GM12892 (cell line): ENCODE data around the gene LRGUK.
"Not testable (repeated sequence)": the region's sequence is repeated elsewhere in the genome, so short reads cannot be mapped to it uniquely, and the experiment has no call there.

Experiments
- DNase-seq: peaks from one replicate; pipeline ENCODE4 v3.0.0; 2011; ENCODE audit not compliant: insufficient read length
- FAIRE-seq: peaks from 2 replicates; lab custom pipeline; 2011; peaks lifted over from hg19 to GRCh38; lab: Jason Lieb, UNC
- POLR2A ChIP-seq: IDR thresholded peaks from 2 replicates; pipeline ENCODE4 v1.6.1; 2011; ENCODE audit warnings: low read depth, low read length, control low read depth
- POLR2AphosphoS5 ChIP-seq: IDR thresholded peaks from 2 replicates; pipeline ENCODE4 v1.6.1; 2011; ENCODE audit warnings: low read depth, low read length, control low read depth
- TAF1 ChIP-seq: IDR thresholded peaks from 2 replicates; pipeline ENCODE4 v1.6.1; 2011; ENCODE audit warnings: low read depth, mild to moderate bottlenecking, control low read depth, low read length, borderline replicate concordance

Gene LRGUK

GRCh38 chr7:134212576-134213546 is 85.7 kb downstream of the LRGUK start:
- FAIRE-seq (no peak), DNase-seq (no peak)

GRCh38 chr7:134220236-134220635 is 93.1 kb downstream of the LRGUK start:
- FAIRE-seq (no peak), DNase-seq (no peak)
- TF ChIP-seq POLR2AphosphoS5 (no peak), TAF1 (no peak), POLR2A (no peak)

More at GRCh38 chr7:134212576-134213546, 85.7 kb downstream of the LRGUK start:
- TF ChIP-seq POLR2AphosphoS5 (no peak), POLR2A (no peak), TAF1 (no peak)

DNA sequence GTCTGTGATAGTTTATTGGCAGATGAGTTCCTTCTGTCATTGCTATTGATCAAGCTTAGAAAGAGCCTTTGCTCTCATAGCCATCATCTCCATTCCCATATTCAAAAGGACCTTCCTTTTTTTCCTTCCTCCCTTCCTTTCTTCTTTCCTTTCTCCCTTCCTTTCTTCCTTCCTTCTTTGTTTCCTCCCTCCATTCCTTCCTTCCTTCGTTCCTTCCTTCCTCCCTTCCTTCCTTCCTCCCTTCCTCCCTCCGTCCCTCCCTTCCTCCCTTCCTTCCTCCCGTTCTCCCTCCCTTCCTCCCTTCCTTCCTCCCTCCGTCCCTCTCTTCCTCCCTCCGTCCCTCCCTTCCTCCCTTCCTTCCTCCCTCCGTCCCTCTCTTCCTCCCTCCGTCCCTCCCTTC is 104.2 kb downstream of the LRGUK start:
- DNase-seq, FAIRE-seq: not testable (repeated sequence)

DNA sequence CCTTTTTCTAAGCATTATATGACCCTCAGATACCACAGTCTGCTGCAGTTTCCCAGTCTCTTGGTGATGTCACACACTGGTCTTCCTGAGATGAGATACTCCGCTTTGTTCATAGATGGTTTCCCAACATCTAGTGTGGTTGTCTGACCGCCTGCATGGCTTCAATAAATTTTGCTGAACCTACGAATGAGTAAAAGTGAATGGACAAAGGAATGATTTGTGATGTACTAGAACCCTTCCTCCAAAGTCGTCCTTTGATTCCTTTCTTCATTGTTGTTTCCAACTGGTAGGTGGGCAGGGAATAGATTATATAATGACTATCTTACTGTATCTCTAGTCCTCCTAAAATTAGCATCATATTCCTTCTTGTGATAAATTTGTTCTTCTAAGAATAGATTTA is 107.1 kb downstream of the LRGUK start:
- no peak for FAIRE-seq
- no peak for TF ChIP-seq TAF1
- no peak for TF ChIP-seq POLR2AphosphoS5
- TF ChIP-seq POLR2A, result no peak
- no peak for DNase-seq

GRCh38 chr7:134245253-134245652 is 118.1 kb downstream of the LRGUK start:
- FAIRE-seq (no peak), DNase-seq (no peak)
- TF ChIP-seq TAF1, result no peak
- TF ChIP-seq POLR2A, result no peak
- TF ChIP-seq POLR2AphosphoS5, result no peak

GRCh38 chr7:134246347-134246746 is 119.2 kb downstream of the LRGUK start:
- TF ChIP-seq TAF1 (no peak), POLR2A (no peak), POLR2AphosphoS5 (no peak)
- DNase-seq, result no peak
- FAIRE-seq, result peak; percentile 54

DNA sequence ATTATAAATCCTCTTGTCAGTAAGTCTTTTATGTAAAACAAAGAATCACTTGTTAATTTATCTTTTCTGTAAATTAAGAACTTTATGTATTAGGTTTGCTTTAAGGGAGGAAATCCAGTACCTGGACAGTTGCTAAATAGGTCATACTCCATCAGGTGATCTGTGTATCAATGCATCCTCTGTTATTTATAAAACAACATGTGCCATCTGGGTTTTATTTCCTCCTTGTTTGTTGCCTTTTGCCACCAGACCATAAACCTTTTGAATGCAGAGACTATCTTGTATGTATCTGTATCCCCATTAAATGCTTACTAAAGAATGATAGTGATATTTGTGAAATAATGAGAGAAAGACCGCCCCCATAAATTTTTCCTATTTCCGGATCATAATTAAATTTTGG is 119.6 kb downstream of the LRGUK start:
- no peak for TF ChIP-seq POLR2A
- no peak for TF ChIP-seq TAF1
- TF ChIP-seq POLR2AphosphoS5, result no peak
- DNase-seq, result no peak
- no peak for FAIRE-seq

DNA sequence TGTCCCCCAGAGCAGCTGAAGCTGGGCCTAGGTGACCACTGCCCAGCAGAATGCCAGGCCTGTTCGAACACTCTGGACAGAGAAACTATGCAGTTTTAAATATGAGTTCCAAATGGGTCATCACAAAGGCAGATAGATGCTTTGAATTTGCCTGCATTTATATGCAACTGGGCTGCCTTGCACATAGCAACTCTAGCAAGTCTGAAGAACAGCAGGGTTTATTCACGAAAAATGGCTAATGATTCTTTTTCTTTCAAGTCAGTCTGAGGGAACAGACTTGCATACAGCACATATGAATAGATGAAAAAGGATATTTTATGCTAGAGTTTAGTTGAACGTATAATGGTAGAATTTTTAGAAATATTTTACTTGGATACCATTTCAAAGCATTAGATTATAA is 121.1 kb downstream of the LRGUK start:
- FAIRE-seq (no peak), DNase-seq (no peak)
- TF ChIP-seq POLR2AphosphoS5 (no peak), TAF1 (no peak), POLR2A (no peak)

DNA sequence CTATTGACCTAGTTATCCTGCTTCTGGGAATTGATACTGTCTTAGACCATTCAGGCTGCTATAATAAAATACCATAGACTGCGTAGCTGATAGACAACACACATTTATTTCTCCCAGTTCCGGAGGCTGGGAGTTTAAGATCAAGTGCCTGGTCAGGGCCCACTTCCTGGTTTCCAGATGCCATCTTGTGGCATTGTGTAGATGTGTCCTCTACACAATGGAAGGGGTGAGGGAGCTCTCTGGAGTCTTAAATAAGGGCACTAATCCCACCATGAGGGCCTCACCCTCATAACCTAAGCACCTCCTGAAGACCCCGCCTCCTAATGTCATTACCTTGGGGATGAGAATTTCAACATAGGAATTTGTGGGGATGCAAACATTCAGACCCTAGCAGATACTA is 127.2 kb downstream of the LRGUK start:
- DNase-seq, result no peak
- FAIRE-seq, result no peak
- TF ChIP-seq POLR2A (no peak), POLR2AphosphoS5 (no peak), TAF1 (no peak)

GRCh38 chr7:134255814-134256213 is 128.7 kb downstream of the LRGUK start:
- FAIRE-seq (no peak), DNase-seq (no peak)
- TF ChIP-seq POLR2AphosphoS5 (no peak), TAF1 (no peak), POLR2A (no peak)

GRCh38 chr7:134262322-134262721 is 135.2 kb downstream of the LRGUK start:
- TF ChIP-seq TAF1 (no peak), POLR2AphosphoS5 (no peak), POLR2A (no peak)
- no peak for DNase-seq
- FAIRE-seq, result no peak

GRCh38 chr7:134276951-134277350 is 149.8 kb downstream of the LRGUK start:
- TF ChIP-seq TAF1 (no peak), POLR2A (no peak), POLR2AphosphoS5 (no peak)
- DNase-seq (no peak), FAIRE-seq (no peak)
